HG03280 (cell line): Measurements from ENCODE around the gene COX7A1.
"Not testable (repeated sequence)": the region's sequence is repeated elsewhere in the genome, so short reads cannot be mapped to it uniquely, and the experiment has no call there.

Experiments
- ATAC-seq: cut with Tn5 transposase; IDR thresholded peaks from one replicate; pipeline ENCODE4 v1.9.1; 2021; ENCODE audit warnings: mild to moderate bottlenecking, moderate library complexity; ENCODE audit not compliant: unreplicated experiment

COX7A1 gene

DNA sequence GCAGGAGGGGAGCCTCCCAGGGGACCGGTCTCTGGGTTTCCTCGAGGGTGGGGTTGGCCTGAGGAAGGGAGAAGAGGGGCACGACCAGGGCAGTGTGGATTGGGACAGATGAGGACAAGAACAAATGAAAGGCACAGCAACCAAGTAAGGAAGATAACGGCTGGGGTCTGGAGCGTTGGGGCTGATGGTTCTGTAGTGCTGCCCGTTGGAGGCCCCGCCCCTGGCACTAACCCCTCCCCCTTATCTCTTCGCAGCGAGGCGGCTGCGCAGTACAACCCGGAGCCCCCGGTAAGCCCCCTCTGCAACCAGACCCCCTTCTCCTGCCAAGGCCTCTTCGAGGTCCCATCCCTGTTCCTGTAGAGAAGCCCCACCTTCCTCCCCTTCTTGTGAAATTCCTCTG is 10.2 kb downstream of the COX7A1 start:
- no peak for ATAC-seq

DNA sequence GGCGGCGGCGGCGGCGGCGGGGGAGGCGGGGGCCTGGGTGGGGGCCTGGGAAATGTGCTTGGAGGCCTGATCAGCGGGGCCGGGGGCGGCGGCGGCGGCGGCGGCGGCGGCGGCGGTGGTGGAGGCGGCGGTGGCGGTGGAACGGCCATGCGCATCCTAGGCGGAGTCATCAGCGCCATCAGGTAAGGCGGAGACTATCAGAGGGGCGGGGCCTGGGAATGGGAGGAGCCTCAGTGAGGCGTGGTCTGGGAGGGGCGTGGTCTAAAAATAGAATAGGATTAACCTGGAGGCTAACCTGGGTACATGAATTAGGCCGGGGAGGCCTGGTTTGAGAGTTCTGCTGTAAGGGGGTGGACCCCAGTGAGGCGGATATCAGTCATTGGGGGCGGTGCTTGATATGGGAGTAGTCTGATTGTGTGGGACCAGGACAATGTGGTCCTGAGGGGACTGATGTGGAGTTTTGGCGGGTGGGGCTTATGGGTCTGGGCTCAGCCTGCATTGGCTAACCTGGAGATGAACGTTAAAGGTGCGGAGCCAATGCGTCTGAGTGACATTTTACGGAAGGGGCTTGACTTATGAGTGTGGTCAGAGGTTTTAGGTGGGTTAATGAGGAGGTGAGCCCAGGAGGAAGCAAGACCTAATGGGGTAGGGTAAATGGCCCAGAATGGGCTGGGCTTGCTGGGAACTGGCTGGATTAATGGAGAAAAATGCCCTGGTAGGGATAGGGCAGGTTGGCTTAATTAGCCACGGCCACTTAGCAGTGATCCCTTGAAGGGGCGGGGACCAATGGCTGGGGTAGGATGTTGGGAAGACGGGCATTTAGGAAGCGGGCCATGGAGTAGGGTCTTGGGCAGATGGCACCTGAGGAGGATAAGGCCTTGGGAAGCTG is 11.0 kb downstream of the COX7A1 start:
- peak; percentile 65 for ATAC-seq

- peak; percentile 9 for ATAC-seq
Observed at GRCh38 chr19:36140304-36141038, 11.8 kb downstream of the COX7A1 start.

DNA sequence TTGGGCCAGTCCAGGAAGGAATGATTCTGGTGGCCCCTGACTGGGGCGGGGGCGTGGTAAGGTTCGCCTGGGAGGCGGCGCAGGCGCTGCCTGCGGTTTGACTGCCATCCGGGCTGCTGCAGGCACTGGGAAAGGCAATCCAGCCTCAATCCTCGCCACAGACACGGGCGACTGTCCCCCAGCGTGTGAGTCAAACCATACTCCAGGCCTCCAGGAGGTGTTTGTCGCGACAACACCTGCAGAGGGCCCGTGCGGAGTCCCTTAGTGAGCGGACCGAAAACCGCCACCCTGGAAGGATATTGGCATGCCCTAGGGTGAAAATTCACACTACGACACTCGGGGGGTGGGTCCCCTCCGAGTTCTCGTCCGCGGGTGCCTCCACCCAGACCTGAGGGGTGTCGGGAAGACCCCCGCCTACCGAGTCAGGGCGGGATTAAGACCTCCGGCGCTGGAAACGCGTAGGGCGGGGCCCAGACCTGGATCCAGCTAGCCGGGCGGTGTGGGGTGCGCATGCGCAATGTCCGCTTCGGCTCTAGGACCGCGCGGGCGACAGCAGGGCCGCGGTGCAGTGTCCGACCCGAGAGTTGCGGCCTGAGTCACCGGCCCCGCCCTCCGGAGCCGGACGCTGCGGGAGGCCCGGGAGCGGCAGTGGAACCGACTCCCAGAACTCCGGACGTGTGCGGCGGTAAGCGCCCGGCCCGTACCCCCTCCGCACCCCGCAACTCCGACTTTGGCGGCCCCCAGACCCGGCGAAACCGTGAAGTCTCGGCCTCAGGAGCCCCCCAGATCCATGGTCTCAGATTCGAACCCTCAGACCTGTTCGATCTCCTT is 12.6 kb downstream of the COX7A1 start, which contains the start of gene CAPNS1:
Gene CAPNS1 (plus strand): TSS at position 594 of the 831 bp plus-strand sequence. CDS start 946 bp downstream, outside the sequence.
- ATAC-seq, result peak; percentile 81

DNA sequence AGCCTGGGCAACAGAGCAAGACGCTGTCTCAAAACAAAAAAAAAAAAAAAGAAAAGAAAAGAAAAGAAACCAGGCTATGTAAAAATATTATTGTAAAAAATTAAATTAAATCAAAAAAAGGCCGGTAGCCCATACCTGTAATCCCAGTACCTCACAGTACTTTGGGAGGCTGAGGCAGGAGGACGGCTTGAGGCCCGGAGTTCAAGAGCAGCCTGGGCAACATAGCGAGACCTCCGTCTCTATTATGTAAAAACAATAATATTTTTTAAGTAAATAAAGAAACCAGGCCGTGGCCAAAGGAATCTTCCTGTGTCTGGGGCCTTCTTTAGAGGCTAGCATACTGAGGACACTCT is 13.2 kb downstream of the COX7A1 start:
- no peak for ATAC-seq

DNA sequence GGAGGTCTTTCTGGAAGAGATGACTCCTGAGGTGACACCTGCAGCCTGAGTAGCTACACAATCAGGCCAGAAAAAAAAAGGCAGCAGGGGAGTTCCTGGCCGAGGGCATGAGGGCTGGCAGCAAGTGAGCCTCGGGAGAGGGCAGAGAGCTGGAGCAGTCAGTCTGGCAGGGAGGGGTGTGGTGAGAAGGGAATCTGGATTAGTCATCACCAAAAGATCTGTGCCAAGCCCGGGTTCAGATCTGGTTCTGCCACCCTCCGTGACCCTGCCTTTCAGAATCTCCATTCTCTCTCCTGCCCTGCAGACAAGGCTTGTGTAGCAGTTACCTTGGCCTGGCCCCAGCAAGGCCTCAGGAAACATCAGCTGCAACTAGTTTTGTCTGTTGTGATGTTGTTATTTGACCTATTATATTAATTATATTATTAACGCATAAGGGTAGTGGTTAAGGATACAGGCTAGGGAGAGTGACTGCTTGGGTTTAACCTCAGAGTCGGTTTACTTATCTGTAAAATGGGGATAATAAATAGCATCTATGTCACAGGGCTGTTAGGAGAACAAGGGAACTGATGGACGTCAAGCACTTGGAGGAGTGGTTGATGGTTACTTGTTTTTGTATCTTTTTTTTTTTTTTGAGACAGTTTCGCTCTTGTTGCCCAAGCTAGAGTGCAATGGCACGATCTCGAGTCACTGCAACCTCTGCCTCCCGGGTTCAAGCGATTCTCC is 15.1 kb downstream of the COX7A1 start:
- no peak for ATAC-seq

DNA sequence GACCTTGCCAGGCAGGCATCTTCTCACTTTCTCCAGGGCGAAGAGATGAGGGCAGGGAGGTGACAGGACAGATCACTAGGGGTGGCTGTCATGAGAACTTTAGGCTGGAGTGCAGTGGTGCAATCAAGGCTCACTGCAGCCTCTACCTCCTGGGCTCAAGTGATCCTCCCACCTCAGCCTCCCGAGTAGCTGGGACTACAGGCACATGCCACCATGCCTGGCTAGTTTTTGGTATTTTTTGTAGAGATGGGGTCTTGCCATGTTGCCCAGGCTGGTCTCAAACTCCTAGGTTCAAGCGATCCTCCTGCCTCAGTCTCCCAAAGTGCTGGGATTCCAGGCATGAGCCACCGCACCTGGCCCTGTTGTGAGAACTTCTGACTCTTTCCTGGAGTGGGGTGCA is 17.4 kb downstream of the COX7A1 start:
- not testable (repeated sequence) for ATAC-seq

GRCh38 chr19:36131221-36131620 is 21.0 kb downstream of the COX7A1 start:
- not testable (repeated sequence) for ATAC-seq

GRCh38 chr19:36128392-36128736 is 23.9 kb downstream of the COX7A1 start:
- peak; percentile 14 for ATAC-seq

DNA sequence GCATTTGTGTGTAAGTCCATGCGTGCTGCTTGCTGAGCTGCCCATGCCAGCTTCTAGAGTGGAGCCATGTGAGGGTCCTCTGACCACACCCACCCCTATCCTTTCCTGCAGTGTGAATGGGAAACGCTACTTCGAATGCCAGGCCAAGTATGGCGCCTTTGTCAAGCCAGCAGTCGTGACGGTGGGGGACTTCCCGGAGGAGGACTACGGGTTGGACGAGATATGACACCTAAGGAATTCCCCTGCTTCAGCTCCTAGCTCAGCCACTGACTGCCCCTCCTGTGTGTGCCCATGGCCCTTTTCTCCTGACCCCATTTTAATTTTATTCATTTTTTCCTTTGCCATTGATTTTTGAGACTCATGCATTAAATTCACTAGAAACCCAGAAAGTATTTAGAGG is 26.7 kb downstream of the COX7A1 start:
- ATAC-seq, result no peak

DNA sequence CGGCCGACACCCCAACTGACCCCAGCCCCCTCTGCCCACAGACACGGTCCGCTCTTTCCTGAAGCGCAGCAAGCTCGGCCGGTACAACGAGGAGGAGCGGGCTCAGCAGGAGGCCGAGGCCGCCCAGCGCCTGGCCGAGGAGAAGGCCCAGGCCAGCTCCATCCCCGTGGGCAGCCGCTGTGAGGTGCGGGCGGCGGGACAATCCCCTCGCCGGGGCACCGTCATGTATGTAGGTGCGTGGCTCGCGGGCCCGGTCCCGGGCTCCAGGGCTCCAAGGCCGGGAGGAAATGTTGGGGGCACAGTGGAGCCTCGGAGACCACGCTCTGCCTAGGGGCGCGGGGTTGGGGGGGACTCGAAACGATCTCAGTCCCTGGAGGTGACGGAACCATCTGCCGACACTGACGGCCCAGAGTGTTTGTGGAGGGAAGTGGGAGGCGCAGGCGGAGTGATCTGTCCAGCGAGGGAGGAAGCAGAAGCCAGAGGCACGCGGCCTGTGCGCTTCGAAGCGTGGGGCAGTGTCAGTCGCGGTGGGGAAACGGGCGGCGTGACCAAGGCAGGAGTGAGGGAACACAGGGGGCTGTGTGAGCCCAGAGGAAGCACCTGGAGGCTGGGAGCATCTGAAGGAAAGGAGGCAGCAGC is 30.6 kb downstream of the COX7A1 start:
- no peak for ATAC-seq

DNA sequence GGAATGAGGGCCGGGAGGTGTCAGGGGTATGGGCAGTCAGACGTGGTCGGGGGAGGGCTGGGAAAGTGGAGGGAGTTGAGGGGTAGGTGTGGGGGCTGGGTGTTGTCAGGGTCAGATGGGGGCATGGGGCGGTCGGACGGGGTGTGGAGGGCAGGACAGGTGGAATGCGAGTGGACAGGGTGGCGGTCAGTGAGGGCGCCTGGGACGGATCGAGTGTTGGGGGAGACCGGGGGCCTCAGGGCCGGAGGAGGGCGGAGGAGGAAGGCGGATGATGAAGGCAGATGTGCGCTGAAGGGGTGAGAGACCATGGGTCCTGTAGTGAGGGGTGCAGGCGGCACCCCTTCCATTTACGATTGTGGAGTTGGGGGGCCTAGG is 31.3 kb downstream of the COX7A1 start:
- no peak for ATAC-seq

- no peak for ATAC-seq
Observed at GRCh38 chr19:36120092-36120983, 31.9 kb downstream of the COX7A1 start.

GRCh38 chr19:36116344-36116637 is 36.0 kb downstream of the COX7A1 start:
- no peak for ATAC-seq

- peak; percentile 36 for ATAC-seq
Observed at GRCh38 chr19:36115453-36116343, 36.5 kb downstream of the COX7A1 start, which contains the start of gene TBCB. TBCB (plus strand) TSS chr19:36115468; CDS start chr19:36115561, 93 bp downstream.

DNA sequence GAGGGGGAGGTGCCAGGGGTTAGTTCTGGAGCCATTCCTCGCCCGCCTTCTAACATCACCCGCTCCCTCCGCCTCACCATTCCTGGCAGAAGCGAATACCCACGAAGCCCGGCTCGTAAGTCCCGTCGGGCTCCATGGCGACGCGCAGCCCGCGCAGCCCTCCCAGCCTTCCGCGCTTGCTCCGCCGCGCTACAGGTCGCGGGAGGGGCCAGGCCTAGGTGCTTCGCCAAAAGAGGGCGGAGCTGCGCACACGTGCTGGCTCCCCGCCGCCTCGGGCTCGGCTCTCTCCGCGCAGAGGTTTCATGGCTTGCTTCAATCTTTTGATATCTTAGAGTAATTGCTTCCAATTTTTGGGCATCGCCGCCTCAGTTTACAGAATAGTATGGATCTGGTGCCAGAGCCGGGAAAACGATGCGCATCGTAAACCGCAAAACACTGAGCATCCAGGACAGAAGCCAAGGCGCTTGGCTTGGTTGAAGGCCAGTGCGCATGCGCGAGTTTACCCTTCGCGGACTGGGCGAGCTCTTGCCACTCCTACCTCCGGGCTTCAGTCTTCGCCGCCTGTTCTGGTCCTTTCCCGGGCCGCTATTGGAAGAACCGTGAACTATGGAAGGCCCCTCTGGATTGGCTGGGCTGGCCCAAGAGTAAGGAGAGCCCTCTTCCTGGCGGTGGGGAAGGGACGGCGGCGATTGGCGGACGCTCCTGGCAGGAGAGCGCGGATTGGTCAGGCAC is 37.4 kb downstream of the COX7A1 start, which contains the start of gene POLR2I:
Gene POLR2I (minus strand): TSS at position 155 of the 732 bp plus-strand sequence. CDS start 19 bp downstream, at position 136.
- peak; percentile 82 for ATAC-seq
